CD4-positive, alpha-beta T cell treated with Interleukin-10 for 1 hour (primary cell): Measurements from ENCODE around the gene FLRT2.

Experiments
- DNase-seq: peaks from one replicate; pipeline ENCODE4 v3.0.0-alpha.2; 2020

FLRT2 gene, protein sequence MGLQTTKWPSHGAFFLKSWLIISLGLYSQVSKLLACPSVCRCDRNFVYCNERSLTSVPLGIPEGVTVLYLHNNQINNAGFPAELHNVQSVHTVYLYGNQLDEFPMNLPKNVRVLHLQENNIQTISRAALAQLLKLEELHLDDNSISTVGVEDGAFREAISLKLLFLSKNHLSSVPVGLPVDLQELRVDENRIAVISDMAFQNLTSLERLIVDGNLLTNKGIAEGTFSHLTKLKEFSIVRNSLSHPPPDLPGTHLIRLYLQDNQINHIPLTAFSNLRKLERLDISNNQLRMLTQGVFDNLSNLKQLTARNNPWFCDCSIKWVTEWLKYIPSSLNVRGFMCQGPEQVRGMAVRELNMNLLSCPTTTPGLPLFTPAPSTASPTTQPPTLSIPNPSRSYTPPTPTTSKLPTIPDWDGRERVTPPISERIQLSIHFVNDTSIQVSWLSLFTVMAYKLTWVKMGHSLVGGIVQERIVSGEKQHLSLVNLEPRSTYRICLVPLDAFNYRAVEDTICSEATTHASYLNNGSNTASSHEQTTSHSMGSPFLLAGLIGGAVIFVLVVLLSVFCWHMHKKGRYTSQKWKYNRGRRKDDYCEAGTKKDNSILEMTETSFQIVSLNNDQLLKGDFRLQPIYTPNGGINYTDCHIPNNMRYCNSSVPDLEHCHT

DNA sequence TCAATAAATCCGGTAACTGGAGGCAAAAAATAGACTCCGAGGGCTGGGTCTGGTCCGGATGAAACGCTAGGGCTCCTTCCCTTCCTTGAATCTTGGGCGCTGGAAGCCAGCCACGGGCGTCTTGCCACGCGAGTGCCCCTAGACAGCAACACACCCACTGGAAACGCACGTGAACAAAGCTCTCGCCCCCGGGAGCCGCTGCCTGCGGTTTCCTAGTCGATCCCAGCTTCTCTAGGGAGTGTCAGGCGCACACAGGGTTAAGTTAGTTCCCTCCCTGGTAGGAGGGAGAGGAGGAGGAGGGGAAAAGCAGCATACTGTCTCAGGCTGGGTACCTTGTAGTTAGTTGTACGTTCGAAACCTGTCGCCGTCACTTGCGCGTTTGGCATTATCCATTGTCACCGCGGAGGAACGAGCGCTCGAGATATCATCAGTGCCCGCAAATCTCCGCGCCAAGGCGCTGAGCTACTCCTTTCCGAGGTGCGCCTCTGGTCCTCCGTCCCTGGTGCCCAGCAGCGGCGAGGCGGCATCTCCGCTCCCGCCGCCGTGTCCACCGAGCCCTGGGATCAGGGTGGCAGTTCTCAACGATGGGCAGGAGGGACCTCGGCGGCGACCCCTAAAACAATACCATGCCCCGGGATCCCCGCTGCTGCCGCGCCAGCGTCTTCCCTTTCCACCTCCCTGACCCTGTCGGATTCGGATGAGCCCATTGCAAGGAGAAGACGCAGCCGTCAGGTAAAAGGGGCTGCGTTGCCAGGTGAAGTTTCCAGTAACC, at the start of gene FLRT2:
TSS of gene FLRT2 (plus strand) at position 342 of the 772 bp plus-strand sequence. CDS start 91,371 bp downstream, outside the sequence.
- DNase-seq: no peak

DNA sequence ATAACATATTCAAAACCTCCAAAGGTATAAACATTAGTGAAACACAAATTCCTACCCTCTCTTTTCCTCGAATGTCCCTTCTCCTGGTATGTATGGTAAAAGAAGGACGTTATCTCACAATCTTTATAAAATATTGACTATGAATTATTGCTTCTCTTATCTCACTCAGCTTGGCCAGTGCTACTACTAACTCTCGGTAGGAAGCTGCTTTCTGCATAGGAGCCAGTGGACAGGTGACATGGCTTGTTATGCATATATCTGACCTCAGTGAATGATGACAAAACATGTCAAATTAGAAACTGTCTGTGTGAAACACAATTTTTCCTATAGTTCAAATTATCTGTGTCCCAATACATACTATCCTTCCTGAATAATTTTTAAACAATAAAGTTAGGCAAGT, 48.5 kb upstream of the FLRT2 start:
- no peak for DNase-seq

DNA sequence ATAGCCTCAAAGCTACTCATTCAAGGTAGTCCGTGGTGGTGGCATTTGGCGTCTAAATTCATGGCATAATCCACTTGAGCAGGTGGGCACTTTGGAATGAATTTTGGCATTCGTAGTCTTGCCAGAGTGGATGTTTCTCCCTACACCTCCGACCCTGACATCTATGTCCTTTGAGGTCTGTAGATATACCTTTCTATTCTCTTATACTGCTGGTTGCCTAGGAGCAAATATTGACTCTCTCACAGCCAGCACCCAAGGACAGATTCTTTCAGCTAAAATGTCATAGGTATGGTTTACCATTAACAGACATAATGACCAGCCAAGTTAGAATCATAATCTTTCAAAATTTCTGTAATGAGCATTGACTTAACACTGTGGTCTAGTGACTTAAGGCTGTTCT, 47.4 kb upstream of the FLRT2 start:
- DNase-seq: no peak

DNA sequence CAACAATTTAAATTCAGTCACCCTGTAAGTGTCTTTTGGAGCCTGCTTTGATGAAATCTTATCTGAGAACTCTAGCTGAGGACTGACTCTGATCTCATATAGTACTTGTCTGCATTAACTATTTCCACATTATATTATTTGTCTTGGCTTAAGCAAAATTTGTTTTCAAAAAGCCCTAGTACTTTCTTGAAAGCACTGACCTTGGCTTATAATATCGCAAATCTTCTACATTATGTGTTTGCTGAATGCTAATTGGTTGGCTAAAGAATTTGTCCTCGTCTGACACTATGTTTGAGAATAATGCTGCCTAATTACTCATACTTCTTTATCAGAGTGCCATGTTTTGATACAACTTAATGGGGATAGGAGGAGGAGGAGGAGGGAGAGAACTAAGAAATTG, 46.9 kb upstream of the FLRT2 start:
- DNase-seq: no peak

DNA sequence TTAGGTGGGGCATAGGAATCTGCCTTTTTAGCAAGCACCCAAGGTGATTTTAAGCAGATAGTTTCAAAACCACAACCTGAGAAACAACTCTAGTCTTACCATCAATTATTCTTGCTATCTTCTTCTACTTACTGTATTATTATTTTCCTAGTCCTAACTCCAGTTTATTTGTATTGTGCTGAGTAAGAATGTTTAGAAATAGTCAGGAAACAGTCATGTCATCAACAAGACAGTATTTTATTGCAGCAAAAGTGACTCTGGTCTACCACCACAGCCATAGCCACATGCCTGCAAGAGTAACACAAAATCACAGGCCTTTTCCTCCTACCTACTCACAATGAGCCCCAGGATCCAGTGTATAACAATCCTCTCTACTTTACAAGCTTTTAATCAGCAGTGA, 46.3 kb upstream of the FLRT2 start:
- no peak for DNase-seq

DNA sequence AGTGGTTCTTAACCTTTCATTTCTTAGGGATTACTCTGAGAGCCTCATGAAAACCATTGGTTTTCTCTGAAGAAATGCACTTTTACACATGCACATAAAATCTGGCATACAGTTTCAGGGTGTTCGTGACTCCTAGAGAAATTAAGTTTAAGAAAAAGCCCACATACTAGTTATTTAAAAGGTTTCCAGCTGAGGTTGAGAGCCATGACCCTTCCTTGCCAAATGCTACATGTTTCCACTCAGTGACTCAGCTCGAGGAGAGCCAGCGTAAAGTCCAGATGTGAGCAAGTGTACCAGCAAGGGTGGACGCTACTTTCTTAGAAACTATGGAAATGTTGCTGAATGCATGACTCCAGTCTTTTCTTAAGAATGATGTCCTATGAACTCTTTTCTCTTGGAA, 42.7 kb upstream of the FLRT2 start:
- DNase-seq: no peak

DNA sequence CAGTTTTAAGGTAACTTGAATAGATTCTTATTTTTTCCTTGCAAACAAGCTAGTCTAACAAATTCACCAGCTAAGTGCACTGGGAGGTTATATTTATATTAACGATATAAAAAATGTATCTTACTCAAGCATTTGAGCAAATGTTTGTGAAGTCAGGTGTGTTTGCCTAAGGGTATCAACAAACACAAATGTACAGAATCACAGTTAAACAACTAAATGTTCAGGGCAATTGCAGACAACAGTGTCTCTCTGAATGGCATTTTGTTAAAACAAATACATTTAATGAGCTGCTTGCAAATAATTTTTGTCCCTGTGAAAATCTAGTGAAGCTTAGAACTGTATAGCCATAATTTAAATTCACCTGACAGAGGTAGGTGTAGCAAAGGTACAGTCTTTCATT, 28.2 kb upstream of the FLRT2 start:
- no peak for DNase-seq

DNA sequence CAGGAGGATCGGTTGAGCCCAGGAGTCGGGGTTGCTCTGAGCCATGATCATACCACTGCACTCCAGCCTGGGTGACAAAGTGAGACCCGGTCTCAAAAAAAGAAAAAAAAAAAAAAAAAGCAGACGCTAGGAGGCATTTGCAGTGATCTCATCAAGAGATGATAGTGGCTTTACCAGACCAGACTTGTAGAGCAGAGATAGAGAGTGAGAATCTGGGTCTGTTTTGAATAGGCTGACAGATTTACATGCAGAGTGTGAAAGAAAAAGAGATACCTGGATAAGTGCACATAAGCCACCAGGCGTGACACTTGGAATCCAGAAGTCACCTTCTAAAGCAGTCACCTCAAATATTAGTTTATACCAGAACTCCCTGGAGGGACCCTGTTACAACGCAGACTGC, 21.1 kb upstream of the FLRT2 start:
- no peak for DNase-seq

DNA sequence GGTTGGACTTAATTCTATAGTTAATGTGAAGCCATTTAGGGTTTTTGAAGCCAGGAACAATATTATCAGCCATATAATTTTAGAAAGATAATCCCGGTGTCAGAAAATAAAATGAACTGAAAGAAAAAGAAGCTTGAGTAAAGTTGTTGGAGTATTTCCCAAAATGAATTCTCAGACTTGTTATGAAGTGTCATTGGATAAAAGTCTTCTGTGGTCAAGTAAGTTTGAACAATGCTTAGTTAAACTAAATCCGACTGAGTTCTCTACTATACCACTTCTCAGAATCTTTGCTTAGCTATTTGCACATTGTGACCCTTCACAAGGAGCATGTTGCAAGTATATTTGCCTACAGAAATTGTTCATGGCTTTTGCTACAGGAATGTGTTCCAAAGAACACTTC, 17.5 kb upstream of the FLRT2 start:
- no peak for DNase-seq

DNA sequence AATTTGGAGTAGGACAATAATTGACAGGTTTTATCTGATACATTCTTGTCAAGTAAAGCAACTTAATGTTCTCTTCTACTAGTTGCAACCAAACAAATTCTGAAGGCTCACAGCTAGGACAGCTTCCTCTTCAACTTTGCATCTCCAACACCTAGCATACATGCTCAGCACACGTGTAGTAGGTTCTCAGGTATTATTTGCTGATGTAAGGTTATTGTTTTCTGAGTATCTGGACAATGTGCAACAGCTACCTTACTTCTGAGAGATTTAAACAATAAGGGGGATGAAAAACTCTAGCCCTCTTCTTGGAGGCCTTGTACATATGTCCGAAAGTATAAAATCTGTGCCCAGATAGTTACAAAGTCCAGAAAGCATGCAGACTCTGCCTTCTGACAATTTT, 15.5 kb upstream of the FLRT2 start:
- no peak for DNase-seq

DNA sequence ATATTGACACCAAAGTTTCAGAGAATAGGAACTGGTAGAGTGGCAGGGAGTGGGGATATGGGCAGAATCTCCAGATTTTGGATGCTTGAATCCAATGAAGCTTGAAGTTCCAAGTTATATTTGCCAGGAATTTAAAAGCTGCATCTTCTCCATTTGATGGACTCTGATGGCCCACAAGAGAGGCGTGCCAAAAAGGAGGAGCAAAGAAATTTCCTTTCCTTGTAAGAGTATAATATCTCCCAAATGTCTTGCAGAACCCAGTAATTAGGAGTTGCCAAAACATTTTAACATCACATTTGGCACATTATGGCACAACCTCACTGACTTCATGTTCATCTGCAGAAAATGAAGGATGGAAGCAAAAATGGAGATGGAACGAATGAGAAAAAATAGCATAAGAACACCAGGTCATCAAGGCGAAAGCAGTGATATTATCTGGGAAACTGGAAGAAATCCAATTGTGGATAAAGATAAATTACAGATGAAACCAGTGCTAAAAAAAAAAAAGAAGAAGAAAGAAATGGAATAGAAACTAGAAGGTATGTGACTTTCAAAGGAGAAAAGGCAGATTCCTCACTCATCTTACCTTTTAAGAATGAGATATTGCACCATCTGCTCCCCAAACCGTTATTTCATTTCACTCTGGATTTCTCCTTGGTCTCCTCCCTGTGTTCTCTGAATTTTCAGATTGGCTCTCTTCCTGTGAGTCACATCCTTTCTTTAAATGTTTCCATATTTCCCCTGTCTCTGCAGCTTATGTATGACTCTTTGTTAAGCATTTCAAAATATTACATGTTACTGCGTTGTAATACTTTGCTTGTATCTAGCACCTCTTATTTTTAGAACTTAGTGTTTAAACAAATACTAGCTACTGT, 13.5 kb upstream of the FLRT2 start:
- no peak for DNase-seq

DNA sequence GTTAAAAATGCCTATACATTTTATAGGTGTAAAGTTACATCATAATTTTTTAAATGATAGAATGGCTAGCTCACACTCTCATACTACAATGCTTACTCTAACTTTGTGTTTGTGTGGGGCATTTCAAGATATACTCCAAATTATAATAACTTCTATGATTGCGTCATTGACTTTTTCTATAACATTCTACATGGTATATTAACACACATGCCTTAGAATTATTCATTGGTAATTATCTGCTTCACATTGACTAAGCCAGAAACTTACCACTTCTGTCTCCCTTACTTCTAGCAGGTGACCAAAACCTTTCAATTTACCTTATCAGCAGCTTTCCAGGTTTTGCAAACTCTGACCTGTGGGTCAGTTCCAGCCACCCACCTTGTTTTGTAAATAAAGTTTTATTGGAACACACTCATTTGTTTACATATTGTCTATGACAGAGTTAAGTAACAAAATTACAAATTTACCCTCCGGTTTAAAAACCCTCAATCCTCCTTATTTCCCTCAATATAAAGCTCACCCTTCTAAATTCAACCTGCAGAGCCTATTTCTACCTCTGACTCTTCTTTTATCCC, 12.7 kb upstream of the FLRT2 start:
- no peak for DNase-seq

DNA sequence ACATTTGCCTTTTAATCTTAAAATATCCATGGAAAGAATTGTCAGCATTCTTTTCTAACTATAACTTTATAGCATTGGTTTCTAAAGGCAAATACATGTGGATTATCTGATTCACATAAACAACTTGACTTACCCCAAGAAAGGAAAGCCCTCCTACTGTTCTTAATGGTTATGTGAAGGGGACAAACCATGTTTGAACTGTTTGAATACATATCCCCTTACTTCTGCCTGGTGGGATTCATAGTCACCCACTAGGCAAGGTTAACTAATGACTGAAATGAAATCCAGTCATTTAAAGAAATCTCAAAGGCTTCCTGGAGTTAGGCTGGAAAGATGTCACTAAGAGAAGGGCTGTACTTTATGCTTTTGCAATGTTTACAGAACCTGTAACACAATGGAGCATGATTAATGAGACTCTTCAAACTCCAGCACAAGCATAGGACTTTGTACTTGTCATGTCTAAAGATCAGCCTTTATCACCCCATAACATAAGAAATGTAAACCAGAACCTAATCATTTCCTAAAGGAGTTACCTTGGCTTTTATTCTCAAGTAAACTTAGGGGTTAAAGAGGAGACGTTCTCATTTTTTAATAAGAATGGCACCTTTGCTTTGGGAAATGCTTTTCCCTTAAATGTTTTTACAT, 10.2 kb upstream of the FLRT2 start:
- DNase-seq: no peak

DNA sequence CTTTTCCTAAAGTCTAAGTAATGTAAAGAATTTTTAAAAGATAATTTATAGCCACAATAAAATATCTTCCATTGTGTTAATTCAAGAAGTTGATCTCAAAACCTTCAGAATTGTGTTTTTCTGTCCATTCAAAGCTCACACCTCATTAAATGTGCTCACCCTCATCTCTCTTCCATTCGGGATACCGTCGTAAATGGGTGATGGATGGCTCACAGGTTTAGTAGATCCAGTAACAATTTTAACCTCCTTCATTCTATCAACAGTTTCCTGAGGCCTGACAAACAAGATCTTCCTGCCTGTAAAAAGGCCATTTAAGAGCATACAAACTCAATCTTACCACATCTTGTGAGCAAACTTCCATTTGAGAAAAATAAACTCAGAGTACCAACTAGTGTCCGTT, 9.4 kb upstream of the FLRT2 start:
- no peak for DNase-seq

DNA sequence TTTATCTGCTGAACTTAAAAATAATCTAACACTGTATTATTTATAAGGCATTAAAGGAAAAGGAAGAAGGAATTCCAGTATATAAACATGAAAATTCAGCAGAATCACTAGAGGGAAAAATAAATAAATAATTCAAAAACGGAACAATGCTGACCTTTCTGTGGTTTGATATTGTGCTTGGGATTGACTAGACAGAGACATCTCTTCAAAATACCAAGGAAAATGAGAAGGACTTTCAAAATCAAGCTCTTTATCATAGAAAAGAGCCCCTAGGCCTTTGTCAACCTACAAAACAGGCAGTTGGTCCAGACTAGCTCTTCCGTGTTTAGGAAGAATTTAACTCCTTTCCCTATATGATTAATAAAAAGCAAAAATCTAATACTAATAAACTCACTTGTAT, 6.3 kb upstream of the FLRT2 start:
- no peak for DNase-seq

DNA sequence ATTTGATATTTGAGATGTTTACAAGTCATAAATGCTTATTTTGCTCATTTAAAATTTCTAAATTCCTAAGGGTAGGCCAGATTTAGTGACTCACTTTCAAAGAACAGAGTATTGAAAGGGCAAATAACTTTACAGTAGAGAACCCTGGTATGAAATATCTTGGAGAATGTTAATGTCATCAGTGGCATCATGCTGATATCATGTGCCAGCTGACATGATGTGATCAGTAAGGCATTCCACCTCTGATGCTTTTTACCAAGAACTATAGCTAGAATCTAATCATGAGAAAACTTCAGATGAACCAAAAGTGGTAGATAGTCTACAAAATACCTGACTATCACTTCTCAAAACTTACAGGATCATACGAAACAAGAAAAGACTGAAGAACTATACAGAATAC, 2.9 kb upstream of the FLRT2 start:
- no peak for DNase-seq

DNA sequence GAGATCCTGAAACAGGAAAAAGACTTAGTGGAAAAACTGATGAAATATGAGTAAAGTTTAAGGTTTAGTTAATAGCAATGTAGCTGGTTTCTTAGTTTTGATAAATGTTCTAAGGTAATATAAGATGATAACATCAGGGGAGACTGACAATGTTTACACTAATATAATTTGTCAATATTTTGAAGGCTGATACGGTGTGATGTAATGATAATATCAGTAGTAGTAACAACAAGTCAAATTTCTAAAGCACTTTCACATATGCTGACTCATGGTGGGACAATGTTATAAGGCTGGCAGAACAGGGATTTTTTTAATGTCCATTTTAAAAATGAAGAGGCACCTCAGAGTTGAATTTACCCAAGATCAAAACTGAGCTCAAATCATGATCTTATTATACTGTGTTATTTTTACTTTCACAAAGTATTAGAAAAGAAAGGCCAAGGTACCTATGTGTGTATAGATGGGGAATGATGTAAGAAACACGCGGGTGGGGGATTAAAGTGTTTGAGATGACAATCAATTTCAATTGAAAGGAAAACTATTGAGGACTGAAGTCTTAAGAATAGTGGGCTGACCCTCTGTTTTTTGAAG, 2.4 kb upstream of the FLRT2 start:
- DNase-seq: no peak

DNA sequence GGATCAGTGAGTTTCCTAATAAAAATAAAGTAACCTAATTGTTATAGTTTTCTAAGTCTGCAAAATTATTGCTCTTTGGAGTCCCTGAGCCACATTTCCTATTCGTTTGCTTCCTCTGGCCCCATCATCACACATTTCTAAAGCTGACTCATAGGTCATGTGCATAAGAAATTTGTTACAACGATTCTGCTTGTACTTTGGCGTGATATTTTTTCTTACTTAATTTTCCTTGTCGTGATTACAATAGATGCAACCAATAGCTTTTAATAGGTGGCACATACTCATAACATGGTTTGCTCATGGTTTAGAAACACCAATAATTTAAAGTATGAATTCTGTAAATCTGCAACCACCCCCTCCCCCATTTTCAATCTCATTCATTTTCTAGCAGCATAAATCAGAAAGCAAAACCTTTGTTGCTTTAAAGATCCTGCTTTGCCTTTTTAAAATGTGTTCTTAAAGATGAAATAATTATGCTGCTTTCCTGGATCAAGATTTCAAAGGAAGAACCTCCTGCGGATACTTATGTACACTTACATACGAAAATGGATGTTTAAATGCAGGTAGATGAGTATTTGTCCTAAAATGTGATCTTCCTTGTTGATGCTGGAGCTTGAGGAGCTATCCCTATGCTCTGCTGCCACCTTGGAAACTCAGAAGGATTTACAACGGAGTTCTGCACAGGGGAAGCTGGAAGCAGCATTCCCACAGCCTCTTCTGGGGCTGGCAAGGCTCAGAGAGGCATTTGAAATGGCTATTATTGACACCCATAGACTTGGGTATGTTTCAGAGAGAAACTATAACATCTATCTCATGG, 1.7 kb upstream of the FLRT2 start:
- no peak for DNase-seq

DNA sequence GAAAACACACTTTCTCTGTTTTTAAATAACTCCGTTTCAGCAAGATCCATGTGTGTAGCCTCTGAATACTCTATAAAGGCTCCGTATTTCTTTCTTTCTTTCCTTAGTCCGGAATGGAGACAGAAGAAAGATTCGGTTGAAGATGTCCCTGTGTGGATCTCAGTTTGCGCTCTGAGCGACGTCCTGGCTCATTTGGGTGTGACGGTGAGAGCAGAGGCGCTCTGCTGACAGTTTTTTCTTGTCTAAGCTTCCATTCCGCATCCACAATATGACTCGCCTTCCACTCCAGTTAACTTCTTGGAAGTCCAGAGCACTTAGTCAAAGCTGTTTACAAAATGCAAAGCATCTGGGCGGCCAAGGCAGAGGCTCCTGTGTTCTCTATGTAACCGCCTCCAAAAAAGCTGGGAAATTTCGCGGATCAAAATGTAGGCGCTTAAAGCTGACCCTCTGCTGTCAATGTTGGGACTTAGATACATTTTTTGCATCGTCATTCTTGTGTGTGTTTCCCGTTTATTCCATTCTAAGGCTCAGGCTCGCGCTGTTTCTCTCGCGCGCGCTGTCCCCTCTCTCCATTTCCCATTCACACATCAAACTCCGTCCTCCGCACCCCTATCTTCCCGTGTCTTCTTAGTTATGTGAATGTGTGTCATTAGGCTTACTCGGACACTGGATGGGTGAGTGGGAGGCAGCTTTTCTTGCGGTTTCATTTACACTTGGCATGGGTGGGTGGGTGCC, 880 bp upstream of the FLRT2 start:
- no peak for DNase-seq

DNA sequence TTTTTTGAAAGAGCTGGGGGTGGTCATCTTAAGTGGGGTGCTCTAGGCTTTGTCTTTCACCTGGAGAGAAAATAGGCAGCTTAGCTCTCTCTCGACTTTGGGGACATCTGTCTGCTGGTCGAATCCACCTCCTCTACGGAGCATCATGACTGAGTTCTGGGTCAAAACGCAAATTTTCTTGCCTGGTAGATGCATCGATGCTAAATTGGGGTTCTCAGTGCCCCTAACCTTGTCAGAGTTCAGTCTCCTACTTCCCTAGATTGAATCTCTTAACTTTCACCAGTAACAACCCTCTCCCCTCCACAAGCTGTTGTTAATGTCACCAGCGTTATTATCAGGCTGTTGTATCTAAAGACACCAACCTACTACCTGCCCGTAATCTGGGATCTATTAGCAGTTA, 682 bp downstream of the FLRT2 start:
- DNase-seq: no peak
